ENCODE results near the gene AUTS2.
"Not testable (repeated sequence)": the region's sequence is repeated elsewhere in the genome, so short reads cannot be mapped to it uniquely, and the experiment has no call there.

AUTS2 gene

GRCh38 chr7:70574970-70575799 is 976.9 kb downstream of the AUTS2 start:
- no peak for DNase-seq

- DNase-seq = no peak
These were observed 978.8 kb downstream of the AUTS2 start for GRCh38 chr7:70577078-70577477.

- DNase-seq = no peak
These were observed 979.9 kb downstream of the AUTS2 start for GRCh38 chr7:70578131-70578530.

- DNase-seq = no peak
These were observed 981.3 kb downstream of the AUTS2 start for GRCh38 chr7:70579397-70580097.

- DNase-seq = no peak
These were observed 981.9 kb downstream of the AUTS2 start for GRCh38 chr7:70580161-70580560.

GRCh38 chr7:70582927-70583895 is 984.9 kb downstream of the AUTS2 start:
- DNase-seq = no peak

GRCh38 chr7:70583965-70584883 is 985.9 kb downstream of the AUTS2 start:
- no peak for DNase-seq

GRCh38 chr7:70585071-70585470 is 986.8 kb downstream of the AUTS2 start:
- DNase-seq = no peak

- DNase-seq = no peak
These were observed 988.5 kb downstream of the AUTS2 start for GRCh38 chr7:70586822-70587221.

- DNase-seq = no peak
These were observed 989.5 kb downstream of the AUTS2 start for GRCh38 chr7:70587739-70588138.

- DNase-seq = no peak
These were observed 990.1 kb downstream of the AUTS2 start for GRCh38 chr7:70588191-70588921.

- no peak for DNase-seq
These were observed 990.7 kb downstream of the AUTS2 start for GRCh38 chr7:70589010-70589409.

- DNase-seq = no peak
These were observed 991.3 kb downstream of the AUTS2 start for GRCh38 chr7:70589590-70589989.

GRCh38 chr7:70590126-70590854 is 992.0 kb downstream of the AUTS2 start:
- DNase-seq = no peak

GRCh38 chr7:70591643-70592042 is 993.4 kb downstream of the AUTS2 start:
- DNase-seq = no peak

- DNase-seq = no peak
These were observed 993.9 kb downstream of the AUTS2 start for GRCh38 chr7:70592171-70592570.

GRCh38 chr7:70594170-70594569 is 995.9 kb downstream of the AUTS2 start:
- DNase-seq = no peak

- not testable (repeated sequence) for DNase-seq
These were observed 996.6 kb downstream of the AUTS2 start for GRCh38 chr7:70594885-70595284.

- no peak for DNase-seq
These were observed 997.1 kb downstream of the AUTS2 start for GRCh38 chr7:70595370-70595754.

- no peak for DNase-seq
These were observed 997.7 kb downstream of the AUTS2 start for GRCh38 chr7:70595755-70596597.

Measured in CD4-positive, alpha-beta T cell treated with Interleukin-1 beta for 1 hour (primary cell).